NCI-H82 (cell line): ENCODE data around the gene MRGPRF.

ENCODE experiments used
- DNase-seq: peaks from one replicate; lab custom pipeline; 2025; lab: John Stamatoyannopoulos, UW

Gene MRGPRF

GRCh38 chr11:69013009-69013951 is at the start of gene MRGPRF:
MRGPRF (minus strand) TSS chr11:69013246; CDS start chr11:69009901, 3,345 bp downstream.
- no peak for DNase-seq

GRCh38 chr11:69062169-69062855 is 49.3 kb upstream of the MRGPRF start:
- DNase-seq, result no peak

- no peak for DNase-seq
These were observed 48.6 kb upstream of the MRGPRF start for GRCh38 chr11:69061713-69062053.

- DNase-seq, result no peak
These were observed 48.0 kb upstream of the MRGPRF start for GRCh38 chr11:69060806-69061712.

GRCh38 chr11:69059985-69060384 is 46.9 kb upstream of the MRGPRF start:
- no peak for DNase-seq

GRCh38 chr11:69059429-69059828 is 46.4 kb upstream of the MRGPRF start:
- DNase-seq, result no peak

- no peak for DNase-seq
These were observed 45.6 kb upstream of the MRGPRF start for GRCh38 chr11:69058511-69059270.

GRCh38 chr11:69057801-69058200 is 44.8 kb upstream of the MRGPRF start:
- DNase-seq, result no peak

GRCh38 chr11:69057236-69057635 is 44.2 kb upstream of the MRGPRF start:
- no peak for DNase-seq

GRCh38 chr11:69055598-69056516 is 42.8 kb upstream of the MRGPRF start:
- DNase-seq, result no peak

- DNase-seq, result no peak
These were observed 42.2 kb upstream of the MRGPRF start for GRCh38 chr11:69055212-69055586.

GRCh38 chr11:69054397-69055211 is 41.6 kb upstream of the MRGPRF start:
- DNase-seq, result no peak

- no peak for DNase-seq
These were observed 40.7 kb upstream of the MRGPRF start for GRCh38 chr11:69053546-69054396.

GRCh38 chr11:69053169-69053477 is 40.1 kb upstream of the MRGPRF start:
- DNase-seq, result no peak

GRCh38 chr11:69052343-69053168 is 39.5 kb upstream of the MRGPRF start:
- no peak for DNase-seq

- no peak for DNase-seq
These were observed 38.6 kb upstream of the MRGPRF start for GRCh38 chr11:69051381-69052342.
